ENCODE results near the gene IFTAP. TPM values are rescaled to one million over a fixed set of nuclear protein-coding genes. Genes with fewer than 3 reads are reported as not detected.

Gene IFTAP
- total RNA-seq, 1 experiment from 2014 or later = 19.9 TPM

DNA sequence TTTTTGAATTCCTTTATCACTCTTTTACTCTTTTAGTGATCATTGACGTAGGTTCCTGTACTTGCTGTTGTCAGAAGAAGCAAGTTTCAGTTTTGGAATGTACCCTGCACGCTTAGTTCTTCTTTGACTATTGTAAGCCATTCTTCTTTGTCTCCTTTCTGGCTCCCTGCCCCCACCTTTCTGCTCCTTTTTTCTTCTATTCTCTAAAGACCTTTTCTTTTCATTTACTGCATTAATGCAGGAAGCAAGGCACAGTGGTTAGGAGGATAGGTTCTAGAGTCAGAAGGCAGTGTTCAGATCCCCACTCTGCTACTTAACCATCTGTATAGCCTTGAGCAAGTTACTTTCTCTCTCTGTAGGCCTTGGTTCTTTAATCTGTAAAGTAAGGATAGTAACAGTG lies 37.5 kb downstream of the IFTAP start:
- DNase-seq = no peak
- TF ChIP-seq, protein P1, sequence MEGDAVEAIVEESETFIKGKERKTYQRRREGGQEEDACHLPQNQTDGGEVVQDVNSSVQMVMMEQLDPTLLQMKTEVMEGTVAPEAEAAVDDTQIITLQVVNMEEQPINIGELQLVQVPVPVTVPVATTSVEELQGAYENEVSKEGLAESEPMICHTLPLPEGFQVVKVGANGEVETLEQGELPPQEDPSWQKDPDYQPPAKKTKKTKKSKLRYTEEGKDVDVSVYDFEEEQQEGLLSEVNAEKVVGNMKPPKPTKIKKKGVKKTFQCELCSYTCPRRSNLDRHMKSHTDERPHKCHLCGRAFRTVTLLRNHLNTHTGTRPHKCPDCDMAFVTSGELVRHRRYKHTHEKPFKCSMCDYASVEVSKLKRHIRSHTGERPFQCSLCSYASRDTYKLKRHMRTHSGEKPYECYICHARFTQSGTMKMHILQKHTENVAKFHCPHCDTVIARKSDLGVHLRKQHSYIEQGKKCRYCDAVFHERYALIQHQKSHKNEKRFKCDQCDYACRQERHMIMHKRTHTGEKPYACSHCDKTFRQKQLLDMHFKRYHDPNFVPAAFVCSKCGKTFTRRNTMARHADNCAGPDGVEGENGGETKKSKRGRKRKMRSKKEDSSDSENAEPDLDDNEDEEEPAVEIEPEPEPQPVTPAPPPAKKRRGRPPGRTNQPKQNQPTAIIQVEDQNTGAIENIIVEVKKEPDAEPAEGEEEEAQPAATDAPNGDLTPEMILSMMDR (conservative IDR thresholded peaks at IDR 0.05) = no peak
- Mint-ChIP-seq H3K9me3 (no peaks in the 10 kb centered on the region), H3K27ac (no peak overlapping the region; a peak in 1 of 7 replicates), H3K36me3 (ENCODE audit: insufficient read depth in 1 of 3, low read depth in 3 of 3) (peaks cover 0 to 6% (median 3%) of the 10 kb centered on the region in 3 experiments; a peak in 1 of 7 replicates), H3K4me3 (no peak overlapping the region), H3K4me1 (peaks cover 0 to 3% of the 10 kb centered on the region in 2 experiments; a peak in 1 of 4 replicates), H3K27me3 (ENCODE audit: low read depth) (no peaks in the 10 kb centered on the region)
- Histone ChIP-seq H2BK5ac (ENCODE audit: insufficient read length, low read length) (no peak overlapping the region), H3K4me2 (ENCODE audit: insufficient read depth, insufficient read length, low read length) (no peak overlapping the region), H3K56ac (ENCODE audit: insufficient read length, low read depth, low read length) (no peak overlapping the region), H3K9ac (ENCODE audit: extremely low read depth, insufficient read length, low read length) (no peak overlapping the region), H2AFZ (ENCODE audit: low read length) (no peak overlapping the region), H3K23me2 (ENCODE audit: insufficient read length, low read depth, low read length, poor library complexity, severe bottlenecking) (no peaks in the 10 kb centered on the region), H3K79me2 (ENCODE audit: insufficient read depth, low read length) (no peaks in the 10 kb centered on the region), H4K8ac (replicated peaks; ENCODE audit: insufficient read length, low read depth, low read length) (no peak overlapping the region), H2AK5ac (ENCODE audit: insufficient read length, low read length) (no peak overlapping the region), H3K9me3 (ENCODE audit: control insufficient read depth, low read depth, low read length) (no peaks in the 10 kb centered on the region), H3K23ac (ENCODE audit: insufficient read length, low read depth, low read length) (no peak overlapping the region), H2BK20ac (ENCODE audit: low read depth, low read length, poor library complexity, severe bottlenecking) (no peak overlapping the region), H3K27ac (ENCODE audit: insufficient read length, low read depth, low read length) (no peak overlapping the region), H2BK120ac (ENCODE audit: low read depth, low read length, poor library complexity, severe bottlenecking) (no peak overlapping the region), H3K4ac (ENCODE audit: low read depth, low read length) (no peak overlapping the region), H4K5ac (ENCODE audit: insufficient read length, low read depth, low read length) (no peak overlapping the region), H3K14ac (ENCODE audit: insufficient read depth, low read length) (no peak overlapping the region), H2BK15ac (ENCODE audit: low read depth, low read length) (no peak overlapping the region), H3K18ac (ENCODE audit: insufficient read length, low read depth, low read length) (no peak overlapping the region), H3K4me1 (ENCODE audit: insufficient read depth, low read length) (no peaks in the 10 kb centered on the region), H2BK12ac (ENCODE audit: insufficient read length, low read depth, low read length) (no peak overlapping the region), H4K20me1 (ENCODE audit: control insufficient read depth, insufficient read depth, insufficient read length) (no peaks in the 10 kb centered on the region), H4K91ac (ENCODE audit: insufficient read length, low read depth, low read length) (no peak overlapping the region), H3K79me1 (ENCODE audit: insufficient read depth, low read depth, low read length, poor library complexity, severe bottlenecking) (no peaks in the 10 kb centered on the region), H3K27me3 (ENCODE audit: insufficient read depth, low read length) (no peaks in the 10 kb centered on the region), H3T11ph (ENCODE audit: low read length) (no peak overlapping the region)
- no CpG with 5 or more reads among the region's 2 CpGs for WGBS (ENCODE audit: extremely low coverage, insufficient read length, low lambda C conversion rate)

Data from H9 (cell line).